HG02970 (cell line): Measurements from ENCODE around the gene CCDC12.

ENCODE experiments used
- ATAC-seq: cut with Tn5 transposase; IDR thresholded peaks from one replicate; pipeline ENCODE4 v1.9.1; 2021; ENCODE audit warnings: mild to moderate bottlenecking, moderate library complexity, moderate number of reproducible peaks; ENCODE audit not compliant: unreplicated experiment, low FRiP score

CCDC12 gene

DNA sequence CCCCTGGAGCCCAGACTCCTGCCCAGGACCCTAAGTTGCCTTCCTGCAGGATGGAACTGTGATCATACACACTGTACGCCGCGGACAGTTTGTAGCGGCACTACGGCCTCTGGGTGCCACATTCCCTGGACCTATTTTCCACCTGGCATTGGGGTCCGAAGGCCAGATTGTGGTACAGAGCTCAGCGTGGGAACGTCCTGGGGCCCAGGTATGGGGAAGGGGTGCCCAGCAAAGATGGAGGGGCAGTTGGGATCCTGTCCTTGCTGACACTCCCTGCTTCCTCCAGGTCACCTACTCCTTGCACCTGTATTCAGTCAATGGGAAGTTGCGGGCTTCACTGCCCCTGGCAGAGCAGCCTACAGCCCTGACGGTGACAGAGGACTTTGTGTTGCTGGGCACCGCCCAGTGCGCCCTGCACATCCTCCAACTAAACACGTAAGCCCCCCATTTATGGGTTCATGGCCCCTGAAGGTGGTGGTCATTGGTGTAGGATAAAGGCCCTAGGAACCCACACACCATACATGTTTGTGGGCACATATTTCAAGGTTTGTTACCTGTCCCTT, 31.8 kb upstream of the CCDC12 start:
- no peak for ATAC-seq

DNA sequence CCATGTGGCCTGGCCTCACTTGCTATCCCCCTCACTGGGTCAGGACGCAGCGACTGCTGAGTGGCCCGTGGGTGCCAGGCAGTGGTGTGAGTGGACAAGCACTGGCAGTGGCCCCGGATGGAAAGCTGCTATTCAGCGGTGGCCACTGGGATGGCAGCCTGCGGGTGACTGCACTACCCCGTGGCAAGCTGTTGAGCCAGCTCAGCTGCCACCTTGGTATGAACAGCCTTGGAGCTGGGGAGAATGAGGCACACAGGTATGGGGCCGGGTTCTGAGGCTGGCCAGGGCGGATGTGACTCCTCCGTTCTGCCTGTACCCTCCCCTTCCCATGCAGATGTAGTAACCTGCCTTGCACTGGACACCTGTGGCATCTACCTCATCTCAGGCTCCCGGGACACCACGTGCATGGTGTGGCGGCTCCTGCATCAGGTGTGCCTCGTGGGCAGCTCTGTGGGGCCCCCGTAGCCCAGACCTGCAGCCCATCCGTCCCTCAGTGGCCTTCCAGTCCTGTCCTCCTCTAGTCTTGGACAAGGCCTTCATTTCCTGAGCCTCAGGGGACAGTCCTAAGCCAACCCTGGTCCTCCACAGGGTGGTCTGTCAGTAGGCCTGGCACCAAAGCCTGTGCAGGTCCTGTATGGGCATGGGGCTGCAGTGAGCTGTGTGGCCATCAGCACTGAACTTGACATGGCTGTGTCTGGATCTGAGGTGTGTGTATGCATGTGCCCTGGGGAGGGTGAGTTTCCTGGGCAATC, 31.1 kb upstream of the CCDC12 start:
- no peak for ATAC-seq

DNA sequence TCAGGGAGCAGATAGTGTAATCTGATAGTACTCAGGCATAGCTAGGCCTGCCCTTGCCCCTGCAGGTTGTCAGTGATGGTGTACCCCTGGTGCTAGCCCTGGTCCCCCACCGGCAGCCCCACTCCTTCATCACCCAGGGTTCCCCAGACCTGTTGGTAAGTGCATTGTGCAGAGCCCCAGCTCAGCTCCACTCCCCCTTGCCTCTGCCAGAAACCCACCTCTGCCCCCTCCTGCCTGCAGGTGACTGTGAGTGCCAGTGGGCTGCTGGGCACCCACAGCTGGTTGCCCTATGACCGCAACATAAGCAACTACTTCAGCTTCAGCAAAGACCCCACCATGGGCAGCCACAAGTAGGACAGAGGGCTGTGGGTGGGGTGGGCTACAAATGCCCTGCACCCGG, 30.5 kb upstream of the CCDC12 start:
- ATAC-seq, result no peak

DNA sequence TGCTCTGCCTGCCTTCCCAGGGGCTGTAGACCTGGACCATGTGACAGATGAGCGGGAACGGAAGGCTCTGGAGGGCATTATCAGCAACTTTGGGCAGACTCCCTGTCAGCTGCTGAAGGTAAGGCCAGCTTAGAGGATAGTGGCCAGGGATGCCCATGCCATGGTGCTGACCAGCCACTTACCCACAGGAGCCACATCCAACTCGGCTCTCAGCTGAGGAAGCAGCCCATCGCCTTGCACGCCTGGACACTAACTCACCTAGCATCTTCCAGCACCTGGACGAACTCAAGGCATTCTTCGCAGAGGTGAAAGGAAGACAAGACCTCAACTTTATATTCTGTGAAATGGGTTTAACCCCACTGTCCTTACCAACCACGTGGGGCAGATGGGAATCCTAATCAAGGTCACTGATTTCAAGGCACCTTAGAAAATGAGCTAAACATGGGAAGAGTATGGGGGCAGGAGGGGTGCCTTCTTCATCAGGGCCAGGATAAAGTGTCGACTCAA, 29.7 kb upstream of the CCDC12 start:
- no peak for ATAC-seq

DNA sequence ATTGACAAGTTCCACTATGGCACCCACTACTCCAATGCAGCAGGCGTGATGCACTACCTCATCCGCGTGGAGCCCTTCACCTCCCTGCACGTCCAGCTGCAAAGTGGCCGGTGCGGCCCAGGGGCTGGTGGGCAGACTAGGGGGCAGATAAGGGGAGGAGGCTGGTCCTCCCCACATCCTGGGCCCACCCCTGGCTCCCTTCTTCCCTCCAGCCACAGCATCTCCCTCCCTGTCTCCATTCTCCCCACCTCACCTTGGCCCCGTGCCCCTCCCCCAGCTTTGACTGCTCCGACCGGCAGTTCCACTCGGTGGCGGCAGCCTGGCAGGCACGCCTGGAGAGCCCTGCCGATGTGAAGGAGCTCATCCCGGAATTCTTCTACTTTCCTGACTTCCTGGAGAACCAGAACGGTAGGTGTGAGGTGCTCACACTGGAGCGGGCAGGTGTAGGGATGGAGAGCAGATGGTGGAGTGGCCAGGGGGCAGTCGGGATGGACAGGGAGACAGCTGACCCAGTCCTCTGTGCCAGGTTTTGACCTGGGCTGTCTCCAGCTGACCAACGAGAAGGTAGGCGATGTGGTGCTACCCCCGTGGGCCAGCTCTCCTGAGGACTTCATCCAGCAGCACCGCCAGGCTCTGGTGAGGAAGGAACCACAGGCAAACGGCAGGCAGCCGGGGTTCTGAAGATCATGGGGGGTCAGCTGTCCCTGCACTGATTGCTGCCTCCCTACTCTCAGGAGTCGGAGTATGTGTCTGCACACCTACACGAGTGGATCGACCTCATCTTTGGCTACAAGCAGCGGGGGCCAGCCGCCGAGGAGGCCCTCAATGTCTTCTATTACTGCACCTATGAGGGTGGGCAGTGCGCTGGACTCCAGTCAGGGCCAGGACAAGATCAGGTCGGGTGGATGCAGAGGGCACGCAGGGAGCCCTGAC, 28.9 kb upstream of the CCDC12 start:
- no peak for ATAC-seq

DNA sequence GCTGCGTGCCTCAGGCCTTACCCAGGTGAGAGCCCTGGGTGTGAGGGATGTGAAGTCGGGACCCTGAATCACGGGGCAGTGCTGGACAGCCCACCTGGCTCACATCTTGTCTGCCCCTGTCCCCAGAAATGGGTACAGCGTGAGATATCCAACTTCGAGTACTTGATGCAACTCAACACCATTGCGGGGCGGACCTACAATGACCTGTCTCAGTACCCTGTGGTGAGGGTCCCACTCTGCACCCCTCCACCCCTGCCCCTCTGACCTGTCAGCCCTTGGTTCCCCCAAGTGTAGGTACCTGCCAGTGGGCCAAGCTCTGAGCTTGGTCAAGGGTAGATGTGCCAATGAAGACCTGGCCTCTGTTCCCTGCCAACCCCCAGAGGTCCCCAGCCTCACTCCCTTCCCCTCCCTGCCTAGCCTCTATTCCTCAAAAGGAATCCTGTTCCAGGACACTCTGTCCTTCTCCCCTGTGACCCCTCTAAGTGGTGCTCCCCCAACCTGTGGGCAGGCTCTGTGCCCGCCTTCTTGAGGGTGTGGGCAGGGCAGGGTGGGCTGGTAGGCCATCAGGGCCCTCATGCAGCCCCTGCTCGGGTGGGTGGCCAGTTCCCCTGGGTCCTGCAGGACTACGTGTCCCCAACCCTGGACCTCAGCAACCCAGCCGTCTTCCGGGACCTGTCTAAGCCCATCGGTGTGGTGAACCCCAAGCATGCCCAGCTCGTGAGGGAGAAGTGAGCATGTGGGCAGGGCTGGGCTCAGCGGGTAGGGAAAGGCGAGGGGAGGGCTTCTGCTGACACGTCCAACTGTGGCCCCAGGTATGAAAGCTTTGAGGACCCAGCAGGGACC, 28.0 kb upstream of the CCDC12 start:
- ATAC-seq, result no peak

DNA sequence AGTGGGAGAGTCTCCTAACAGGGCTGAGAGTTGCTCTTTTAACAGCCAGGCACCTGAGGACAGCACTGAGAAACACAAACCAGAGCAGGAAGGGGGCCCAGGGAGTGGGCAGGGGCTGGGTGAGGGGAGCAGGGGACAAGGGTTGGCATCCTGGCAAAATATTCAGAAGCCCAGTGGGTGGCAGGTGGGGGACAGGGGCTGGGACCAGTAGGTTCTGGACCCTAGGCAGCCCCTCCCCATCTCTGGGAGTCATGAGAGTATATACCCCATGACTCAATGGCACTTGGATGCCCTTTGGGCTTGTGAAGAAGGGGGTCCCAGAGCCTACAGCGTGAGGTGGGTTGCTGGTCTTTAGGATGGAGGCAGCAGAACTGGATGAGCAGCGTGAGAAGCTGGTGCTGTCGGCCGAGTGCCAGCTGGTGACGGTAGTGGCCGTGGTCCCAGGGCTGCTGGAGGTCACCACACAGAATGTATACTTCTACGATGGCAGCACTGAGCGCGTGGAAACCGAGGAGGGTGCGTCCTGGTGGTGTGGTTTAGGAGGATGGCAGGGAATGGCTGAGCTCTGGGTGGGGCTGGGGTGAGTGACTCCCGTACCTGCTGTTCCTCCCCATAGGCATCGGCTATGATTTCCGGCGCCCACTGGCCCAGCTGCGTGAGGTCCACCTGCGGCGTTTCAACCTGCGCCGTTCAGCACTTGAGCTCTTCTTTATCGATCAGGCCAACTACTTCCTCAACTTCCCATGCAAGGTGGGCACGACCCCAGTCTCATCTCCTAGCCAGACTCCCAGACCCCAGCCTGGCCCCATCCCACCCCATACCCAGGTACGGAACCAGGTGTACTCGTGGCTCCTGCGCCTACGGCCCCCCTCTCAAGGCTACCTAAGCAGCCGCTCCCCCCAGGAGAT, 27.2 kb upstream of the CCDC12 start:
- no peak for ATAC-seq

DNA sequence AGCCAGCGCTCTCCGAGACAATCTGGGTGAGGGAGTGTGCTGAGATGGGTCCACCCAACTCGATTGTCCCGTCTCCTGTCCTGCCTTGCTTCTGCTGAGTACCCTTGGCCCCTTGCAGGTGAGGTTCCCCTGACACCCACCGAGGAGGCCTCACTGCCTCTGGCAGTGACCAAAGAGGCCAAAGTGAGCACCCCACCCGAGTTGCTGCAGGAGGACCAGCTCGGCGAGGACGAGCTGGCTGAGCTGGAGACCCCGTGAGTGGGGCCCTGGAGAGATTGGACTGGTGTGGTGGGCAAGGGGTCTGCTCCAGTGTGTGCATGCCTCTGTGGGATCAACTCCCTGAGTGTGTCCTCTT, 26.5 kb upstream of the CCDC12 start:
- no peak for ATAC-seq

DNA sequence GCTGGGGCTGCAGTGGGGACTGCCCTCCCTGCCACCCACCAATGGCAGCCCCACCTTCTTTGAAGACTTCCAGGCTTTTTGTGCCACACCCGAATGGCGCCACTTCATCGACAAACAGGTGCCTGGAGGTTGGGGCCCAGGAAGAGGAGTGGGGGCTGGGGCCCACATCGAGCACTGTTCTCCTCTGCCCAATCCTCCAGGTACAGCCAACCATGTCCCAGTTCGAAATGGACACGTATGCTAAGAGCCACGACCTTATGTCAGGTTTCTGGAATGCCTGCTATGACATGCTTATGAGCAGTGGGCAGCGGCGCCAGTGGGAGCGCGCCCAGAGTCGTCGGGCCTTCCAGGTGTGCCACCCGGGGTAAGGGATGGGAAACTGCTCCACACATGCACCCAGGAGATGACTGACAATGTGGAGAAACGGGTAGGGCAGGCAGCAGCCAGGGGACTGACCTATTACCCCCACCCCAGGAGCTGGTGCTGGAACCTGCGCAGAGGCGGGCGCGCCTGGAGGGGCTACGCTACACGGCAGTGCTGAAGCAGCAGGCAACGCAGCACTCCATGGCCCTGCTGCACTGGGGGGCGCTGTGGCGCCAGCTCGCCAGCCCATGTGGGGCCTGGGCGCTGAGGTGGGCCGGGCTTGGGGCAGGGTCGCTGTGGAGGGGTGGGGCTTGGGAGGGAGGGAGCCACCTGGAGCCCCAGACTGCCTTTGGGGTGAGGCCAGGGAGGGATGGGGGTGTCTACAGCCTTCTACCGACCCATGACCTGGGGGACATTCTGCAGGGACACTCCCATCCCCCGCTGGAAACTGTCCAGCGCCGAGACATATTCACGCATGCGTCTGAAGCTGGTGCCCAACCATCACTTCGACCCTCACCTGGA, 25.9 kb upstream of the CCDC12 start:
- ATAC-seq, result no peak

DNA sequence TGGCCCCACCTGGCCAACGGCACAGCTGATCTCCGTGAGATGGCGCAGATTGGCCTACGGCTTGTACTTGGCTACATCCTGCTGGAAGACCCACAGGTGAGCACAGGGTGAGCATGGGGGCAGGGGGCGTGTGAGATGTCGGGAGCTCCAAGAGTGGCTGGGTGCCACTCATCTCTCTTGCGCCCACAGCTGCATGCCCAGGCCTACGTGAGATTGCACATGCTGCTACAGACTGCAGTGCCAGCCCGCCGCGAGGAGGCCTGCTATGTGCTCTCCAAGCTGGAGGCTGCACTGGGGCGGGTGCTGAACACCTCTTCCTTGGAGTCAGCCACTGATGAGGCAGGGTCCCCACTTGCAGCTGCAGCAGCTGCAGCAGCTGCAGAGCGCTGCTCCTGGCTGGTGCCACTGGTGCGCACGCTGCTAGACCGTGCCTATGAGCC, 25.2 kb upstream of the CCDC12 start:
- ATAC-seq, result no peak

DNA sequence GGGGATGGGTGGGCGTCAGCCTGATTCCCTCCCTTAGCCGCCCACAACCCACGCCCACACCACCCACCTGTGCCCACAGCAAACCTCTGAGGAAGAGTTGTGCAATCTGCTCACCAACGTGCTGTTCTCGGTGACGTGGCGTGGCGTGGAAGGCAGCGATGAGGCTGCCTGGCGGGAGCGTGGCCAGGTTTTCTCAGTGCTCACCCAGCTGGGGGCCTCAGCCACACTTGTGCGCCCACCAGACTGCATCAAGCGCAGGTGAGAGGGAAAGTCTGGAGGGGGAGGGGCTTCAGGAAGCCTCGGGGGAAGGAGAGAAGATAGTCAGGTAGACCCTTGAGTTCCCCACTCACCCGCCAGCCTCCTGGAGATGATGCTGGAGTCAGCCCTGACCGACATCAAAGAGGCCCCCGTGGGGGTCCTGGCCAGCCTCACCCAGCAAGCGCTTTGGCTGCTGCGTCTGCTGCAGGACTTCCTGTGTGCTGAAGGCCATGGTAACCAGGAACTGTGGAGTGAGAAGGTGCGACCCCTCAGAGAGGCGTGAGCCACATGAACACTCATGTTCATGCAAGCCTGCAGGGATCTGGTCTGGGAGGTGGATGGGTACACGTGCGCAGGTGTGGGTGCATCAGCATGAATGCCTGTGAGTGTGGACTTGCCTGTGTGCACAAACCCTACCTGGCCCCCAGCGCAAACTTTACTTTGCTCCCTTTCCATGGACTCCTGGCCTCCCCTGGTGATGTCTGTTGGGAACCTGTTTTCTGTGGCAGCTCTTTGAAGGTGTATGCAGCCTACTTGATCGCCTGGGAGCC, 24.6 kb upstream of the CCDC12 start:
- ATAC-seq, result no peak

DNA sequence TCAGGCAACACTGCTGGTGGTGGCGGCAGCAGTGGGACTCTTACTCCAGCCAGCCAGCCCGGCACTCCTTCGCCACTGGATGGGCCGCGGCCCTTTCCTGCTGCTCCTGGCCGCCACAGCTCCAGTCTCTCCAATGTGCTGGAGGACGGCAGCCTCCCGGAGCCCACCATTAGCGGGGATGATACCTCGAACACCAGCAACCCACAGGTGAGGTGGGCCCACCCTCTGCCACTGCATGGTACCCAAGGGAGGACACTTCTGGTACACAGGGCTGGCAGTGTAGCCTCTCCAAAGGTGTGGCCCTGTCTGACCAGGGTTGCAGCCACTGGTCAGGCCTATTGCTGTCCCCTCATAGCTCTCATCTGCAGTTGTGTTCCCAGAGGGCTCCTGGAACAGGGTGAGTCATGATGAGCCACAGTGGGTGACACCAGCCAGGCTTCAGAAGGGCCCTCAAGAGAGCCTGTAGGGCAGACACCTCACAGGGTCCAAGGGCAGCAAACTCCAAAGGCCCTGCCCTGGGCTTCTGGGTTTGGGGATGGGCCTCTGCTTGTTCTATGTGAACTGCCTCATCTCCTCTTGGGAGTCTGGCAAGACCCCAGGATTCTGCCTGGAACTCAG, 23.8 kb upstream of the CCDC12 start:
- no peak for ATAC-seq

DNA sequence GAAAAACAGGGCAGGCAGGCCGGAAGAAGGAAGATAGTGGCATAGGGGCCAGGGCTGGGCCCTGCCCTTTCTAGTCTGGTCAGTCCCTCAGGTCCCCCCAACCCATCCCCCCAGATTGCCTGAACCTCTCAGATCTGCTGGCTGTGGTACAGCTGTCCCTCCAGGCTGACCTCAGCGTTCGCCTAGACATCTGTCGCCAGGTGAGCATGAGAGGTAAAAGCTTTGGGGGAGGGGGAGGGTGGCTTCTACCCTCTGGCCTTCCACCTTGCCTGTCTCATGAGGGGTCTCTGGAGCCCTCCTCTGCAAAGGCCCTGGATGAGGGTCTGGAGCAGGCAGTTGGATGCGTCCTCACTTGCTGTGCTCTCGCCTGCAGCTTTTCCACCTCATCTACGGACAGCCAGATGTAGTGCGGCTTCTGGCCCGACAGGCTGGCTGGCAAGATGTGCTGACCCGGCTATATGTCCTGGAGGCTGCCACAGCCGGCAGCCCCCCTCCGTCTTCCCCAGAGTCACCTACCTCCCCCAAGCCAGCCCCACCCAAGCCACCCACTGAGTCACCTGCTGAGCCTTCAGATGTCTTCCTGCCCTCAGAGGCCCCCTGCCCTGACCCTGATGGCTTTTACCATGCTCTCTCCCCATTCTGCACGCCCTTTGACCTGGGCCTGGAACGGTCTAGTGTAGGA, 23.1 kb upstream of the CCDC12 start:
- no peak for ATAC-seq

DNA sequence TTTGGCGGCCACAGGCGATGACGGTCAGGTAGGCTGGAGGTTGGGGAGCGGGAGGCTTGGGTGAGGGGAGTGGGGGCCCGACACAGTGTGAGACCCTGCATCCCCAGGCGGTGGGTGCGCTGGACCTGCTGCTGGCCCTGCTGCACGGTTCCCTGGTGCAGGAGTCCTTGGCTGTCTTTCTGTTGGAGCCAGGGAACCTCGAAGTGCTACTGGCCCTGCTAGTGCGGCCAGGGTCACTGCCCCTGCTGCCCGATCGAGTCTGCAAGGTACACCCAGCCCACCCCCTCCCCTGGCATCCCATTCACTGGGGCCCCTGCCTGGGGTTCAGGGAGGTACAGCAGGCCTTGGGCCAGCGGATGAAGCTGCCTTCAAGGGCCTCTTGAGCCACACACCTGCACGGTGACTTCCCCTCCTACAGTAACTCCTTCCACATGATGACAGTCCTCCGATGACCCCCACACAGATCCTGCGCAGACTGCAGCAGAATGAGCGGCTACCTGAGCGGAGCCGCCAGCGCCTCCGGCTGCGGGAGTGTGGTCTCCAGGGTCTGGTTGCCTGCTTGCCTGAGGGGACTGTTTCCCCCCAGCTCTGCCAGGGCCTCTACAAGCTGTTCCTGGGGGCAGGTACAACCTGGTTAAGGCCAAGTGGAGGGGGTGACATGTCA, 22.4 kb upstream of the CCDC12 start:
- ATAC-seq, result no peak

DNA sequence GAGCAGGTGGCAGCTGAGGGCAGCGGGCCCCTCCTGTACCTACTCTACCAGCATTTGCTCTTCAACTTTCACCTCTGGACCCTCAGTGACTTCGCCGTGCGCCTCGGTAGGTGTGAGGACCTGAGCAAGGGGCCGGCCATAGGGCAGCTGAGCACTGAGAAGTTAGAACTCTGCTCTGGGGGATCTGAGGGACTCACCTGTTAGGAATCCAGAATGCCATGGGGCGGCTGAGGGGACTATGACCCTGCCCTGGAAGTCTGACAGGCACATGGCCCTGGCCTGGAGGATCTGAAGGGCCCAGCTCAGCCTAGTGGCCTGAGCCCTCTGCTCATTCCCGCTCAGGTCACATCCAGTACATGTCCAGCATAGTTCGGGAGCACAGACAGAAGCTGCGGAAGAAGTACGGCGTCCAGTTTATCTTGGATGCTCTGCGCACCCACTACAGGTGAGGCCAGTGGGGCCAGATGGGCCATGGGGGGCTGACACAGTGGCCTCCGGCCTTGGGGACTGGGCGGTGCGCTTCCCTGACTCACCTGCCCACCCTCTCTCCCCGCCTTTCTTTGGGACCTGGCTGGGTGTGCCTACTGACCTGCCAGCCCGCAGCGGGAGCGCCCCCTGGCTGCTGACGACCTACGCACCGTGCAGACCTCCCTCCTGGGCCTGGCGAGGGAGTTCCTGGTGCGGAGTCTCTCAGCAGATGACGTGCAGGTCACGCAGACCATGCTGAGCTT, 21.7 kb upstream of the CCDC12 start:
- no peak for ATAC-seq
